HG03571 (cell line): ENCODE results near the gene ZWILCH.
A peak's percentile ranks its signal among the peaks of the same experiment; 100 is the strongest.
"Not testable (repeated sequence)": the region's sequence is repeated elsewhere in the genome, so short reads cannot be mapped to it uniquely, and the experiment has no call there.

Experiments used
- ATAC-seq: cut with Tn5 transposase; IDR thresholded peaks from one replicate; pipeline ENCODE4 v1.9.1; 2021; ENCODE audit not compliant: unreplicated experiment

ZWILCH gene

GRCh38 chr15:66486887-66487286 lies 18.2 kb upstream of the ZWILCH start:
- ATAC-seq: no peak

GRCh38 chr15:66488525-66488924 lies 16.6 kb upstream of the ZWILCH start:
- no peak for ATAC-seq

GRCh38 chr15:66489179-66489791 lies 15.8 kb upstream of the ZWILCH start:
- no peak for ATAC-seq

GRCh38 chr15:66491846-66492245 lies 13.3 kb upstream of the ZWILCH start:
- no peak for ATAC-seq

GRCh38 chr15:66494262-66494661 lies 10.9 kb upstream of the ZWILCH start:
- no peak for ATAC-seq

- ATAC-seq: peak; percentile 12
These were observed 8.1 kb upstream of the ZWILCH start for GRCh38 chr15:66496951-66497501.

GRCh38 chr15:66497502-66498455 lies 7.3 kb upstream of the ZWILCH start, which contains the start of gene SNAPC5:
Gene SNAPC5, minus strand, starts transcription at chr15:66497762. Its CDS starts 31 bp downstream, at chr15:66497731.
- peak; percentile 78 for ATAC-seq

- no peak for ATAC-seq
These were observed 6.4 kb upstream of the ZWILCH start for GRCh38 chr15:66498501-66499386.

GRCh38 chr15:66500346-66500745 lies 4.8 kb upstream of the ZWILCH start:
- not testable (repeated sequence) for ATAC-seq

- no peak for ATAC-seq
These were observed 2.6 kb upstream of the ZWILCH start for GRCh38 chr15:66502491-66502890.

- not testable (repeated sequence) for ATAC-seq
These were observed 2.0 kb upstream of the ZWILCH start for GRCh38 chr15:66503041-66503648.

- no peak for ATAC-seq
These were observed 1.2 kb upstream of the ZWILCH start for GRCh38 chr15:66503780-66504562.

GRCh38 chr15:66505430-66505811 lies 295 bp downstream of the ZWILCH start:
- ATAC-seq: no peak

GRCh38 chr15:66505818-66506217 lies 692 bp downstream of the ZWILCH start:
- no peak for ATAC-seq

GRCh38 chr15:66508293-66508883 lies 3.3 kb downstream of the ZWILCH start:
- ATAC-seq: no peak

GRCh38 chr15:66514586-66514985 lies 9.5 kb downstream of the ZWILCH start:
- ATAC-seq: no peak

- no peak for ATAC-seq
These were observed 10.8 kb downstream of the ZWILCH start for GRCh38 chr15:66515901-66516322.

- ATAC-seq: no peak
These were observed 18.8 kb downstream of the ZWILCH start for GRCh38 chr15:66523926-66524325.

- ATAC-seq: no peak
These were observed 19.7 kb downstream of the ZWILCH start for GRCh38 chr15:66524838-66525237.
